SK-N-SH treated with all-trans-retinoic acid at 6 μM for 48 hours (cell line): Measurements from ENCODE around the gene DACT3.

ENCODE experiments used
- CREB5 ChIP-seq: fragments of 250-450 bp; sonication (Bioruptor Pico); IDR thresholded peaks from 2 replicates; pipeline ENCODE4 v1.5.1; 2020; ENCODE audit warnings: low read depth, mild to moderate bottlenecking, moderate library complexity
- CSRNP3 ChIP-seq: fragments of 250-450 bp; sonication (Bioruptor Pico); IDR thresholded peaks from 2 replicates; pipeline ENCODE4 v1.5.1; 2021; ENCODE audit warnings: mild to moderate bottlenecking, moderate library complexity
- ISL1 ChIP-seq: fragments of 250-450 bp; sonication (Bioruptor Pico); IDR thresholded peaks from 2 replicates; pipeline ENCODE4 v2.1.2; 2022; ENCODE audit warnings: mild to moderate bottlenecking, moderate library complexity
- PPARA ChIP-seq: fragments of 250-450 bp; sonication (Bioruptor Pico); IDR thresholded peaks from 2 replicates; pipeline ENCODE4 v1.5.0; 2020; ENCODE audit warnings: mild to moderate bottlenecking, borderline replicate concordance
- RARB ChIP-seq: fragments of 250-450 bp; sonication (Bioruptor Pico); IDR thresholded peaks from 2 replicates; pipeline ENCODE4 v1.8.0; 2021; ENCODE audit warnings: mild to moderate bottlenecking, moderate library complexity
- TCF4 ChIP-seq: fragments of 250-450 bp; sonication (Bioruptor Pico); IDR thresholded peaks from 2 replicates; pipeline ENCODE4 v1.8.0; 2021; ENCODE audit warnings: mild to moderate bottlenecking, moderate library complexity, borderline replicate concordance
- ZC3H10 ChIP-seq: fragments of 250-450 bp; sonication (Bioruptor Pico); IDR thresholded peaks from 2 replicates; pipeline ENCODE4 v1.5.1; 2021; ENCODE audit warnings: mild to moderate bottlenecking, moderate library complexity
- ZFP30 ChIP-seq: fragments of 450-650 bp; formaldehyde crosslinking; IDR thresholded peaks from 2 replicates; pipeline ENCODE4 v1.5.0; 2022; ENCODE audit warnings: mild to moderate bottlenecking, moderate library complexity
- ZNF565 ChIP-seq: fragments of 450-650 bp; formaldehyde crosslinking; conservative IDR thresholded peaks from 2 replicates; pipeline ENCODE4 v1.5.0; 2020; ENCODE audit warnings: low read depth, mild to moderate bottlenecking, moderate library complexity
- ZNF8 ChIP-seq: fragments of 450-650 bp; formaldehyde crosslinking; IDR thresholded peaks from 2 replicates; pipeline ENCODE4 v1.5.0; 2020; ENCODE audit warnings: mild to moderate bottlenecking, moderate library complexity
- TF ChIP-seq, protein P1 (sequence below): fragments of 250-450 bp; sonication (Bioruptor Pico); IDR thresholded peaks from 2 replicates; pipeline ENCODE4 v1.8.0; 2020; ENCODE audit warnings: mild to moderate bottlenecking, moderate library complexity, borderline replicate concordance

- TF ChIP-seq PPARA (CRISPR knock-in tag) (no peak), ZFP30 (CRISPR knock-in tag) (no peak), ISL1 (no peak), RARB (no peak), ZC3H10 (CRISPR knock-in tag) (no peak), CSRNP3 (CRISPR knock-in tag) (no peak), ZNF8 (CRISPR knock-in tag) (no peak), TCF4 (no peak), CREB5 (CRISPR knock-in tag) (no peak), ZNF565 (CRISPR knock-in tag) (no peak)
- TF ChIP-seq, protein P1, sequence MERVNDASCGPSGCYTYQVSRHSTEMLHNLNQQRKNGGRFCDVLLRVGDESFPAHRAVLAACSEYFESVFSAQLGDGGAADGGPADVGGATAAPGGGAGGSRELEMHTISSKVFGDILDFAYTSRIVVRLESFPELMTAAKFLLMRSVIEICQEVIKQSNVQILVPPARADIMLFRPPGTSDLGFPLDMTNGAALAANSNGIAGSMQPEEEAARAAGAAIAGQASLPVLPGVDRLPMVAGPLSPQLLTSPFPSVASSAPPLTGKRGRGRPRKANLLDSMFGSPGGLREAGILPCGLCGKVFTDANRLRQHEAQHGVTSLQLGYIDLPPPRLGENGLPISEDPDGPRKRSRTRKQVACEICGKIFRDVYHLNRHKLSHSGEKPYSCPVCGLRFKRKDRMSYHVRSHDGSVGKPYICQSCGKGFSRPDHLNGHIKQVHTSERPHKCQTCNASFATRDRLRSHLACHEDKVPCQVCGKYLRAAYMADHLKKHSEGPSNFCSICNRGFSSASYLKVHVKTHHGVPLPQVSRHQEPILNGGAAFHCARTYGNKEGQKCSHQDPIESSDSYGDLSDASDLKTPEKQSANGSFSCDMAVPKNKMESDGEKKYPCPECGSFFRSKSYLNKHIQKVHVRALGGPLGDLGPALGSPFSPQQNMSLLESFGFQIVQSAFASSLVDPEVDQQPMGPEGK (CRISPR knock-in tag) = no peak
Measured at GRCh38 chr19:46665072-46665471, 4.1 kb upstream of the DACT3 start.
